SK-N-SH (cell line): ENCODE data around the gene TANC2. TPM values are rescaled to one million over a fixed set of nuclear protein-coding genes. Genes with fewer than 3 reads are reported as not detected.

Experiments used
- CTCF ChIA-PET: fragments of 300-600, 350-600 bp; formaldehyde crosslinking; extraction: SDS; loops from one replicate; lab custom pipeline; 2021; lab: Yijun Ruan, JAX
- POLR2A ChIA-PET: fragments of 350-600 bp; sonication (Branson Sonifier 250); formaldehyde crosslinking; extraction: SDS; loops from one replicate; lab custom pipeline; 2020; ENCODE audit warnings: antibody characterized with exemption, inconsistent platforms; lab: Yijun Ruan, JAX
- DNase-seq: peaks from one replicate; pipeline ENCODE4 v3.0.0; 2012
- H2AFZ ChIP-seq: fragments of 200-600 bp; sonication (generic); 2 replicates; pipeline ENCODE4 v1.8.1; 2016; ENCODE audit warnings: antibody characterized with exemption, mild to moderate bottlenecking, low read depth
- H3F3A ChIP-seq: fragments of 200-600 bp; sonication (generic); replicated peaks from 2 replicates; pipeline ENCODE3; 2016; ENCODE audit warnings: antibody characterized with exemption, mild to moderate bottlenecking; ENCODE audit not compliant: insufficient read depth
- H3K27ac ChIP-seq, 2 experiments: fragments of 200-500 bp in 1 of 2; fragments of 200-600 bp in 1 of 2; sonication (Bioruptor generic) in 1 of 2; sonication (generic), shearing (Covaris generic) in 1 of 2; 2 replicates each; pipeline versions ENCODE4 v1.5.1 to v1.6.1; 2014 to 2016; ENCODE audit warnings: low read depth in 2 of 2, inconsistent platforms in 1 of 2, low read length in 1 of 2, mild to moderate bottlenecking in 1 of 2, mixed read lengths in 1 of 2
- H3K27me3 ChIP-seq: fragments of 200-600 bp; sonication (generic), shearing (Covaris generic); 2 replicates; pipeline ENCODE4 v1.6.1; 2016; ENCODE audit warnings: mixed run types; ENCODE audit not compliant: insufficient read depth
- H3K36me3 ChIP-seq, 2 experiments: fragments of 200-500 bp in 1 of 2; fragments of 200-600 bp in 1 of 2; sonication (Bioruptor generic) in 1 of 2; sonication (generic) in 1 of 2; replicated peaks in 1 of 2; 2 replicates each; pipeline versions ENCODE3 to v1.5.1; 2014 to 2016; ENCODE audit warnings: low read length in 1 of 2, mild to moderate bottlenecking in 1 of 2; ENCODE audit not compliant: insufficient read depth in 2 of 2, control insufficient read depth in 1 of 2
- H3K4me1 ChIP-seq, 2 experiments: fragments of 200-500 bp in 1 of 2; fragments of 200-600 bp in 1 of 2; sonication (Bioruptor generic) in 1 of 2; sonication (generic), shearing (Covaris generic) in 1 of 2; 2 replicates each; pipeline versions ENCODE4 v1.5.1 to v1.6.1; 2014 to 2016; ENCODE audit warnings: low read depth in 1 of 2, low read length in 1 of 2, mixed run types in 1 of 2; ENCODE audit not compliant: insufficient read depth in 2 of 2, control insufficient read depth in 1 of 2
- H3K4me2 ChIP-seq: fragments of 200-600 bp; sonication (generic), shearing (Covaris generic); 2 replicates; pipeline ENCODE4 v1.6.1; 2017; ENCODE audit warnings: mixed run types
- H3K4me3 ChIP-seq, 2 experiments: fragments of 200-500 bp in 1 of 2; fragments of 200-600 bp in 1 of 2; sonication (Bioruptor generic) in 1 of 2; sonication (generic), shearing (Covaris generic) in 1 of 2; 2 replicates each; pipeline versions ENCODE4 v1.5.1 to v1.8.1; 2014 to 2016; ENCODE audit warnings: low read depth in 2 of 2, inconsistent platforms in 1 of 2, low read length in 1 of 2, mild to moderate bottlenecking in 1 of 2, mixed read lengths in 1 of 2, moderate library complexity in 1 of 2
- H3K79me2 ChIP-seq: fragments of 200-600 bp; sonication (generic); 2 replicates; pipeline ENCODE4 v1.8.1; 2017; ENCODE audit warnings: mild to moderate bottlenecking; ENCODE audit not compliant: insufficient read depth
- H3K9ac ChIP-seq: fragments of 200-600 bp; sonication (generic); 2 replicates; pipeline ENCODE4 v1.6.1; 2017; ENCODE audit warnings: mixed run types
- H3K9me2 ChIP-seq: fragments of 200-600 bp; sonication (generic); 2 replicates; pipeline ENCODE4 v1.6.1; 2017; ENCODE audit warnings: mixed run types
- H3K9me3 ChIP-seq: fragments of 200-600 bp; sonication (generic); 2 replicates; pipeline ENCODE4 v1.6.1; 2017; ENCODE audit warnings: mixed run types, mild to moderate bottlenecking, moderate library complexity
- H4K20me1 ChIP-seq: fragments of 200-600 bp; sonication (generic); 2 replicates; pipeline ENCODE4 v1.6.1; 2017; ENCODE audit warnings: mild to moderate bottlenecking, mixed run types; ENCODE audit not compliant: insufficient read depth
- FOSL2 ChIP-seq: IDR thresholded peaks from 2 replicates; pipeline ENCODE4 v1.4.0; 2012; ENCODE audit warnings: low read depth, mild to moderate bottlenecking, moderate library complexity, borderline replicate concordance
- GABPA ChIP-seq: IDR thresholded peaks from 2 replicates; pipeline ENCODE4 v1.4.0; 2012; ENCODE audit warnings: low read depth, mild to moderate bottlenecking
- GATA2 ChIP-seq: sonication (generic); formaldehyde crosslinking; IDR thresholded peaks from 2 replicates; pipeline ENCODE4 v1.5.0; 2020; ENCODE audit warnings: mild to moderate bottlenecking, missing genetic modification reagents
- MXI1 ChIP-seq: IDR thresholded peaks from 2 replicates; pipeline ENCODE4 v1.6.1; 2012; ENCODE audit warnings: mild to moderate bottlenecking, low read depth, low read length, improper control_type of control experiment
- NFIC ChIP-seq: IDR thresholded peaks from 2 replicates; pipeline ENCODE4 v1.4.0; 2012; ENCODE audit warnings: borderline replicate concordance
- RCOR1 ChIP-seq: fragments of 150-350 bp; IDR thresholded peaks from 2 replicates; pipeline ENCODE4 v1.6.1; 2017; ENCODE audit warnings: antibody characterized with exemption, low read length
- RFX5 ChIP-seq: IDR thresholded peaks from 2 replicates; pipeline ENCODE4 v1.6.1; 2012; ENCODE audit warnings: mild to moderate bottlenecking, improper control_type of control experiment, low read length
- SIN3A ChIP-seq: IDR thresholded peaks from 2 replicates; pipeline ENCODE4 v1.6.1; 2012; ENCODE audit warnings: low read depth, mild to moderate bottlenecking, low read length, moderate library complexity, borderline replicate concordance
- TAF1 ChIP-seq: IDR thresholded peaks from 2 replicates; pipeline ENCODE4 v1.6.1; 2012; ENCODE audit warnings: low read depth, mild to moderate bottlenecking, low read length, moderate library complexity, borderline replicate concordance
- TEAD4 ChIP-seq: IDR thresholded peaks from 2 replicates; pipeline ENCODE4 v1.4.0; 2012; ENCODE audit warnings: mild to moderate bottlenecking, borderline replicate concordance; ENCODE audit not compliant: insufficient read depth
- YY1 ChIP-seq: IDR thresholded peaks from 2 replicates; pipeline ENCODE4 v1.4.0; 2012; ENCODE audit warnings: low read depth, mild to moderate bottlenecking
- WGBS: methylation state at CpG from one replicate; pipeline ENCODE4 v1.1.6; 2017; ENCODE audit warnings: low lambda C conversion rate; 5-methylcytosine and 5-hydroxymethylcytosine counted together
- polyA plus RNA-seq, 3 experiments: library from polyadenylated mRNA; depleted of rRNA; stranded (reverse); fragments of >200 nt; gene quantifications; 2 replicates each; pipeline ENCODE4 v1.2.3, GENCODE V29; 2012
- TF ChIP-seq, protein P1 (sequence below): fragments of 150-350 bp; IDR thresholded peaks from 2 replicates; pipeline ENCODE4 v1.6.1; 2016; ENCODE audit warnings: mild to moderate bottlenecking, low read depth, low read length
- TF ChIP-seq, protein P2 (sequence below): IDR thresholded peaks from 2 replicates; pipeline ENCODE4 v1.4.0; 2012; ENCODE audit warnings: low read depth, borderline replicate concordance
- TF ChIP-seq, protein P3 (sequence below): IDR thresholded peaks from 2 replicates; pipeline ENCODE4 v1.6.1; 2012; ENCODE audit warnings: mild to moderate bottlenecking, low read depth, low read length, moderate library complexity
- TF ChIP-seq, protein P4 (sequence below): IDR thresholded peaks from 2 replicates; pipeline ENCODE4; 2012
- TF ChIP-seq, protein P5 (sequence below): IDR thresholded peaks from 2 replicates; pipeline ENCODE4 v1.4.0; 2012; ENCODE audit warnings: low read depth, borderline replicate concordance

TANC2 gene
- polyA plus RNA-seq, 1 of the 3 experiments (the other 2 are of a cell fraction), result 23.0 TPM

DNA sequence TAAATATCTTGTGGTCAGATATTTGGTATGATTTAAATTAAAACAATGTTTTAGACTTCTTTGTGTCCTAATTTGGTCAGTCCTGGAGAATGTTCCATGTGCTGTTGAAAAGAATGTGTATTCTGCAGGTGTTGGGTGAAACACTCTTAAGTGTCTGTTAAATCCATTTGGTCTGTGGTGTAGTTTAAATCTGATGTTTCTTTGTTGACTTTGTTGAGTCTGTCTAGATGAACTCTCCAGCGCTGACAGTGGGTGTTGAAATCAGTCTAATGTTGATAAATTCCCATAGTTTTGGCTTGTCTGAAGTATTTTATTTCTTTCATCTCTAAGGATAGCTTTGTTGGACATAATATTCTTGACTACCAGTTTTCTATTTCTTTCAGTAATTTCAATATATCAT is 18.8 kb downstream of the TANC2 start (continued):
- TF ChIP-seq RFX5, result no peak

DNA sequence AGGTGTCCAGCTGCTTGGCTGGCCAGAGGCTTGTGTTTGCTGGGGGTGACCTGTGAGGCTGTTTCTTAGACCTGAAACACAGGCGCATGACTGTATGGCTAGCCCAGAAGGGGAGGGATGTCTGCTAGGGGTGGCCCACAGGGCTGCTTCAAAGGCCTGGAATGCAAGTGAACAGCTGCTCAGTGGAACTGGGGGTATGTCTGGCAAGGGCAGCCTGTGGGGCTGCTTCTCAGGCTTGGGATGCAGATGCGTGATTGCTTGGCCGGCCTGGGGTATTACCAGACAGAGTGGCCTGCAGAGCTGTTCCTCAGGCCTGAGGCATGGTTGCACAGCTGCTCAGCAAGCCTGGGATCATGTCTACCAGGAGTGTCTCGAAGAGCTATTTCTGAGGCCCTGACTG is 20.5 kb downstream of the TANC2 start:
- Histone ChIP-seq H3K79me2 (peaks cover 100% of the 10 kb centered on the region), H3K4me2 (no peak overlapping the region), H2AFZ (no peak overlapping the region), H3K9me3 (peaks cover 29% of the 10 kb centered on the region), H3K9ac (no peak overlapping the region), H3K27me3 (no peaks in the 10 kb centered on the region), H3K4me3 (no peak overlapping the region), H3K9me2 (no peaks in the 10 kb centered on the region), H3K27ac (no peak overlapping the region; a peak in 1 of 4 replicates), H3F3A (peaks cover 20% of the 10 kb centered on the region), H3K4me1 (peaks cover 0 to 18% of the 10 kb centered on the region in 2 experiments; a peak in 1 of 4 replicates), H4K20me1 (peaks cover 92% of the 10 kb centered on the region), H3K36me3 (peaks cover 0 to 25% of the 10 kb centered on the region in 2 experiments)
- ChIA-PET POLR2A (no interaction called here), CTCF (interaction anchor here (0.8 to 2.5 kb wide), 10 partner anchors 9 to 420 kb away, joined by 3 to 13 read pairs (median 4); no protein-coding TSS in a partner anchor)
- WGBS, result 100% methylated on average over 1 of the region's 4 CpGs
- no peak for DNase-seq
- TF ChIP-seq YY1 (no peak), RCOR1 (no peak), TEAD4 (no peak), MXI1 (no peak), NFIC (no peak), TAF1 (no peak), FOSL2 (no peak), GATA2 (CRISPR knock-in tag) (no peak), GABPA (no peak), SIN3A (no peak)
- TF ChIP-seq, protein P1, sequence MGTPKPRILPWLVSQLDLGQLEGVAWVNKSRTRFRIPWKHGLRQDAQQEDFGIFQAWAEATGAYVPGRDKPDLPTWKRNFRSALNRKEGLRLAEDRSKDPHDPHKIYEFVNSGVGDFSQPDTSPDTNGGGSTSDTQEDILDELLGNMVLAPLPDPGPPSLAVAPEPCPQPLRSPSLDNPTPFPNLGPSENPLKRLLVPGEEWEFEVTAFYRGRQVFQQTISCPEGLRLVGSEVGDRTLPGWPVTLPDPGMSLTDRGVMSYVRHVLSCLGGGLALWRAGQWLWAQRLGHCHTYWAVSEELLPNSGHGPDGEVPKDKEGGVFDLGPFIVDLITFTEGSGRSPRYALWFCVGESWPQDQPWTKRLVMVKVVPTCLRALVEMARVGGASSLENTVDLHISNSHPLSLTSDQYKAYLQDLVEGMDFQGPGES, result no peak
- TF ChIP-seq, protein P2, sequence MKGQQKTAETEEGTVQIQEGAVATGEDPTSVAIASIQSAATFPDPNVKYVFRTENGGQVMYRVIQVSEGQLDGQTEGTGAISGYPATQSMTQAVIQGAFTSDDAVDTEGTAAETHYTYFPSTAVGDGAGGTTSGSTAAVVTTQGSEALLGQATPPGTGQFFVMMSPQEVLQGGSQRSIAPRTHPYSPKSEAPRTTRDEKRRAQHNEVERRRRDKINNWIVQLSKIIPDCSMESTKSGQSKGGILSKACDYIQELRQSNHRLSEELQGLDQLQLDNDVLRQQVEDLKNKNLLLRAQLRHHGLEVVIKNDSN, result no peak
- TF ChIP-seq, protein P3, sequence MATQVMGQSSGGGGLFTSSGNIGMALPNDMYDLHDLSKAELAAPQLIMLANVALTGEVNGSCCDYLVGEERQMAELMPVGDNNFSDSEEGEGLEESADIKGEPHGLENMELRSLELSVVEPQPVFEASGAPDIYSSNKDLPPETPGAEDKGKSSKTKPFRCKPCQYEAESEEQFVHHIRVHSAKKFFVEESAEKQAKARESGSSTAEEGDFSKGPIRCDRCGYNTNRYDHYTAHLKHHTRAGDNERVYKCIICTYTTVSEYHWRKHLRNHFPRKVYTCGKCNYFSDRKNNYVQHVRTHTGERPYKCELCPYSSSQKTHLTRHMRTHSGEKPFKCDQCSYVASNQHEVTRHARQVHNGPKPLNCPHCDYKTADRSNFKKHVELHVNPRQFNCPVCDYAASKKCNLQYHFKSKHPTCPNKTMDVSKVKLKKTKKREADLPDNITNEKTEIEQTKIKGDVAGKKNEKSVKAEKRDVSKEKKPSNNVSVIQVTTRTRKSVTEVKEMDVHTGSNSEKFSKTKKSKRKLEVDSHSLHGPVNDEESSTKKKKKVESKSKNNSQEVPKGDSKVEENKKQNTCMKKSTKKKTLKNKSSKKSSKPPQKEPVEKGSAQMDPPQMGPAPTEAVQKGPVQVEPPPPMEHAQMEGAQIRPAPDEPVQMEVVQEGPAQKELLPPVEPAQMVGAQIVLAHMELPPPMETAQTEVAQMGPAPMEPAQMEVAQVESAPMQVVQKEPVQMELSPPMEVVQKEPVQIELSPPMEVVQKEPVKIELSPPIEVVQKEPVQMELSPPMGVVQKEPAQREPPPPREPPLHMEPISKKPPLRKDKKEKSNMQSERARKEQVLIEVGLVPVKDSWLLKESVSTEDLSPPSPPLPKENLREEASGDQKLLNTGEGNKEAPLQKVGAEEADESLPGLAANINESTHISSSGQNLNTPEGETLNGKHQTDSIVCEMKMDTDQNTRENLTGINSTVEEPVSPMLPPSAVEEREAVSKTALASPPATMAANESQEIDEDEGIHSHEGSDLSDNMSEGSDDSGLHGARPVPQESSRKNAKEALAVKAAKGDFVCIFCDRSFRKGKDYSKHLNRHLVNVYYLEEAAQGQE, result no peak
- TF ChIP-seq, protein P4, sequence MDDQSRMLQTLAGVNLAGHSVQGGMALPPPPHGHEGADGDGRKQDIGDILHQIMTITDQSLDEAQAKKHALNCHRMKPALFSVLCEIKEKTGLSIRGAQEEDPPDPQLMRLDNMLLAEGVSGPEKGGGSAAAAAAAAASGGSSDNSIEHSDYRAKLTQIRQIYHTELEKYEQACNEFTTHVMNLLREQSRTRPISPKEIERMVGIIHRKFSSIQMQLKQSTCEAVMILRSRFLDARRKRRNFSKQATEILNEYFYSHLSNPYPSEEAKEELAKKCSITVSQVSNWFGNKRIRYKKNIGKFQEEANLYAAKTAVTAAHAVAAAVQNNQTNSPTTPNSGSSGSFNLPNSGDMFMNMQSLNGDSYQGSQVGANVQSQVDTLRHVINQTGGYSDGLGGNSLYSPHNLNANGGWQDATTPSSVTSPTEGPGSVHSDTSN, result no peak
- TF ChIP-seq, protein P5, sequence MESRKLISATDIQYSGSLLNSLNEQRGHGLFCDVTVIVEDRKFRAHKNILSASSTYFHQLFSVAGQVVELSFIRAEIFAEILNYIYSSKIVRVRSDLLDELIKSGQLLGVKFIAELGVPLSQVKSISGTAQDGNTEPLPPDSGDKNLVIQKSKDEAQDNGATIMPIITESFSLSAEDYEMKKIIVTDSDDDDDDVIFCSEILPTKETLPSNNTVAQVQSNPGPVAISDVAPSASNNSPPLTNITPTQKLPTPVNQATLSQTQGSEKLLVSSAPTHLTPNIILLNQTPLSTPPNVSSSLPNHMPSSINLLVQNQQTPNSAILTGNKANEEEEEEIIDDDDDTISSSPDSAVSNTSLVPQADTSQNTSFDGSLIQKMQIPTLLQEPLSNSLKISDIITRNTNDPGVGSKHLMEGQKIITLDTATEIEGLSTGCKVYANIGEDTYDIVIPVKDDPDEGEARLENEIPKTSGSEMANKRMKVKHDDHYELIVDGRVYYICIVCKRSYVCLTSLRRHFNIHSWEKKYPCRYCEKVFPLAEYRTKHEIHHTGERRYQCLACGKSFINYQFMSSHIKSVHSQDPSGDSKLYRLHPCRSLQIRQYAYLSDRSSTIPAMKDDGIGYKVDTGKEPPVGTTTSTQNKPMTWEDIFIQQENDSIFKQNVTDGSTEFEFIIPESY, result no peak
